Activated CD8-positive, alpha-beta memory T cell treated with anti-CD3 and anti-CD28 coated beads for 36 hours (primary cell): ENCODE measurements around the gene UNC45B. TPM values are rescaled to one million over a fixed set of nuclear protein-coding genes. Genes with fewer than 3 reads are reported as not detected.
"Not testable (repeated sequence)": the region's sequence is repeated elsewhere in the genome, so short reads cannot be mapped to it uniquely, and the experiment has no call there.

ENCODE experiments used
- CTCF ChIA-PET: fragments of 350-600 bp; sonication (Branson Sonifier 250); formaldehyde crosslinking; loops from one replicate; lab custom pipeline; 2021; ENCODE audit warnings: antibody characterized with exemption; lab: Charles Lee
- POLR2A ChIA-PET: fragments of 350-600 bp; sonication (Branson Sonifier 250); formaldehyde crosslinking; loops from one replicate; lab custom pipeline; 2021; ENCODE audit warnings: antibody characterized with exemption; lab: Charles Lee
- total RNA-seq, 2 experiments: library from RNA; stranded (reverse); gene quantifications; one replicate each; pipeline ENCODE4 v1.2.3, GENCODE V29; 2021

UNC45B gene
- total RNA-seq, 2 experiments from 2014 or later: not detected

- ChIA-PET CTCF (interaction anchor here (1.2 kb wide), 1 partner anchor 9 kb away, joined by 3 read pairs; the partner anchor contains the start of gene NLE1), POLR2A (no interaction called here)
Observed at GRCh38 chr17:35132816-35133550, 14.6 kb upstream of the UNC45B start.

- CTCF ChIA-PET: no interaction called here
- POLR2A ChIA-PET: no interaction called here
Observed at GRCh38 chr17:35135322-35135721, 12.3 kb upstream of the UNC45B start.

- POLR2A ChIA-PET: interaction anchor here (0.5 kb wide), 1 partner anchor 165 kb away, joined by 4 read pairs; no protein-coding TSS in a partner anchor
Observed at GRCh38 chr17:35138218-35138617, 9.4 kb upstream of the UNC45B start.

DNA sequence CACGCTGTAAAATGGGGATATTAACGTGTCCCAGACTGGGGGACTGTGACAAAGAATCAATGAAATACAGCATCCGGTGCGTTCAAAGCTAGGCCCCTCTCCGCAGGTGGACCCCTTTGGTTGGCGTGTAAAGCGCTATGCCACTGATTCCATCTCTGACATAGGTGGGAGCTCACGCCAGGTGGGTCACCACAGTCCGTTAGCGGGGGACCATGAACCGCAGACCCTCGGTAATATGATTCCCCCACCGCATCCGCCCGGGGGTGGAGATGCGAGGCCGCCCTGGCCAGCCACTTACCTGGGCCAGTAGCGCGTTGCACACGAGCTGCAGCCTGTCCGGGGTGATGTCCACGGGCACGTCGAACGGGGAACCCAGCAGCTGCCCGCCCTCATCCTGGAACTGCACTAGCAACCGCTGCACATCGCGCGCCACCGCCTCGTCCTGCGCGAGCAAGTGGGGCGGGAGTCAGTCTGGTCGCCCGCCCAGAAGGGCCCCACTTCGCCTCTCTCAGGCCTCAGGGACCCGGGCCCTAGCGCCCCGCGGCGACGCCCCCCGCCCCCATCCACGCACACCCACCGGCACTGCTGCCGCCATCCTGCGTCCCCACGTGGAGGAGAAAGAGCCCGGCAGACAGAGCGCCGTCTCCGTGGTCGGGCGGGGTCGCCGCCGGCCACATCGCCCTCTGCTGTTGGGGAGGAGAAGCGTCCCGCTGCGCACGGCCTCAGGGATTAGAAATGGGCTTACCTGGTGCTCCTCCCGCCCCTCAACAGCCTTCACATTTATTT, 5.7 kb upstream of the UNC45B start, which contains the start of gene NLE1:
NLE1 (minus strand) TSS at position 623 of the 786 bp plus-strand sequence; CDS start at position 595, 28 bp downstream.
- ChIA-PET POLR2A (interaction anchor here (0.6 to 1.9 kb wide), 3 partner anchors 71 to 346 kb away, joined by 3 to 6 read pairs (median 4); no protein-coding TSS in a partner anchor), CTCF (interaction anchor here (0.7 to 3.5 kb wide), 8 partner anchors 8 to 433 kb away, joined by 3 to 21 read pairs (median 3); partner anchors contain the start of gene RAD51D)

More at GRCh38 chr17:35138218-35138617, 9.4 kb upstream of the UNC45B start:
- CTCF ChIA-PET: no interaction called here

DNA sequence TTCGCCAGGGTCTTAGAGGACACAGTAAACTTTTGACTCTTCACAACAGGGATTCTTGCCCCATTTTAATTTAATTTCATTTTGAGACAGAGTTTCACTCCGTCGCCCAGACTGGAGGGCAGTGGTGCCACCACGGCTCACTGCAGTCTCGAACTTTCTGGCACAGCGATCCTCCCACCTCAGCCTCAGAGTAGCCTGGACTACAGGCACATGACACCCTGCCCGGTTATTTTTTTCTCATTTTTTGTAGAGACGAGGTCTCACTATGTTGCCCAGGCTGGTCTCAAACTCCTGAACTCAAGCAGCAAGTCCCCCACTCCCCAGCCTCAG, 5.2 kb upstream of the UNC45B start:
- CTCF ChIA-PET: interaction anchor here (0.8 to 3.5 kb wide), 3 partner anchors 9 to 79 kb away, joined by 3 to 21 read pairs (median 3); partner anchors contain the start of genes RAD51D and RFFL
- POLR2A ChIA-PET: interaction anchor here (0.6 kb wide), 1 partner anchor 70 kb away, joined by 3 read pairs; no protein-coding TSS in a partner anchor

GRCh38 chr17:35144840-35145239, 2.8 kb upstream of the UNC45B start:
- ChIA-PET CTCF (no interaction called here), POLR2A (interaction anchor here (0.6 kb wide), 1 partner anchor 165 kb away, joined by 3 read pairs; the partner anchor contains the start of gene LIG3)

DNA sequence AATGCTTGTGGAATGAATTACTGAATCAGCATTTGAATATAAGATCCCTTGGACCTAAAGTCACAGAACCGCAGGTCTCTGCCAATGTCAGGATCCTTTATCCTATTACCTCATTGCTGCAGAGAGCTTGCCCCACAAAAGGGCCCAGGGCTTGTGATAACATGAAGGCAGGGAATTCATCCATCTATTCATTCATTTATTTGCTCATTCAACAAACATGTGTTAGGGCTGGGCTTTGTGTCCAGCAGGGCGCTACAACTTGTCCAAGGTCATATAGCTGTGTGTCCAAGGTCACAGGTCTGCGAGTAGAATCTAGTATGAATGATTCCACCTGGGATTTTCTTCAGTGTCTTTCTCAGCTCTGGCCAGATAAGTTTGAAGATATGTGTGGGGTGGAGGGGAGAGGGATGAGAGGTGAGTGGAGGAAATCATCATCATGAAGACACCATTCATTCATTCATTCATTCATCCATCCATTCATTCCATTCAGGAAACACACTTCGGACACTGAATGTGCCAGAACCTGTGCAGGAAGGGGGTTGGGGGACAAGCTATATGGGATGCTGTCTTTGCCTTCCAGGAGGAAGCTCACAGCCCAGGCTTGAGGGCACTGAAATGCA, 1.3 kb upstream of the UNC45B start:
- CTCF ChIA-PET: interaction anchor here (1.2 kb wide), 1 partner anchor 391 kb away, joined by 3 read pairs; the partner anchor contains the start of gene SLFN12L
- POLR2A ChIA-PET: no interaction called here

DNA sequence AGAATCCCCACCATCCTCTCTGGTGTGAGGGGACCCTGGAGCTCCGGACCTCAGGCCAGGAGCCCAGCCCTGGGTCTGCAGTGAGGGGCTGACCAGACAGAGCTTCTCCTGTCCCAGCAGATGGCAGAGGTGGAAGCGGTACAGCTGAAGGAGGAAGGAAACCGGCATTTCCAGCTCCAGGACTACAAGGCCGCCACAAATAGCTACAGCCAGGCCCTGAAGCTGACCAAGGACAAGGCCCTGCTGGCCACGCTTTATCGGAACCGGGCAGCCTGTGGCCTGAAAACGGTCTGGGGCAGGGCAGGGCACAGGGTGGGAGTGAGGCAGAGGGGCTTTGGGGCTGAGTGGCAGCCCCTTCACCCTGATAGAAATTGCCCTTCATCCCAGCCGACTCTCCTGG, 527 bp downstream of the UNC45B start:
- CTCF ChIA-PET: no interaction called here
- POLR2A ChIA-PET: no interaction called here

DNA sequence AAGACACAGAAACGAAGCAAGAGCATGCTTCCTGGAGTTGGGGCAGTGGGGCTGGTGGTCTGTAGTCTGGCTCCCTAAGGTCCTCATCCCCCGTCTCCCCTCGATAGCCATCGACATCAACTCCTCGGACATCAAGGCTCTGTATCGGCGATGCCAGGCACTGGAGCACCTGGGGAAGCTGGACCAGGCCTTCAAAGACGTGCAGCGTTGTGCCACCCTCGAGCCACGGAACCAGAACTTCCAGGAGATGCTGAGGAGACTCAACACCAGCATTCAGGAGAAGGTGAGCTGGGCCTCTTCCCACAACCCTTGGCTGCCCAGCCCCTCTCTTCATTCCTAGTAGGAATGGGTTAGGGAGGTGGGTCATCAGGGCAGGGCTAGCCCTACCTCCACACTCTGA, 2.3 kb downstream of the UNC45B start:
- CTCF ChIA-PET: no interaction called here

DNA sequence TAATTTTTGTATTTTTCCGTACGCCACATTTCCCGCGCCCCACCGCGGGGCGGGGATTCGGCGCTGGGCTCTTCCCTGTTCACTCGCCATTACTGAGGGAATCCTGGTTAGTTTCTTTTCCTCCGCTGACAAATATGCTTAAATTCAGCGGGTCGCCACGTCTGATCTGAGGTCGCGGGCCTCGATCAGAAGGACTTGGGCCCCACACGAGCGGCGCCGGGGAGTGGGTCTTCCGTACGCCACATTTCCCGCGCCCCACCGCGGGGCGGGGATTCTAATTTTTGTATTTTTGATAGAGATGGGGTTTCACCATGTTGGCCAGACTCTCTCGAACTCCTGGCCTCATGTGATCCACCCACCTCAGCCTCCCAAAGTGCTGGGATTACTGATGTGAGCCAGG, 3.5 kb downstream of the UNC45B start:
- CTCF ChIA-PET, POLR2A ChIA-PET: not testable (repeated sequence)

More for the DNA sequence above, 2.3 kb downstream of the UNC45B start:
- POLR2A ChIA-PET: no interaction called here

DNA sequence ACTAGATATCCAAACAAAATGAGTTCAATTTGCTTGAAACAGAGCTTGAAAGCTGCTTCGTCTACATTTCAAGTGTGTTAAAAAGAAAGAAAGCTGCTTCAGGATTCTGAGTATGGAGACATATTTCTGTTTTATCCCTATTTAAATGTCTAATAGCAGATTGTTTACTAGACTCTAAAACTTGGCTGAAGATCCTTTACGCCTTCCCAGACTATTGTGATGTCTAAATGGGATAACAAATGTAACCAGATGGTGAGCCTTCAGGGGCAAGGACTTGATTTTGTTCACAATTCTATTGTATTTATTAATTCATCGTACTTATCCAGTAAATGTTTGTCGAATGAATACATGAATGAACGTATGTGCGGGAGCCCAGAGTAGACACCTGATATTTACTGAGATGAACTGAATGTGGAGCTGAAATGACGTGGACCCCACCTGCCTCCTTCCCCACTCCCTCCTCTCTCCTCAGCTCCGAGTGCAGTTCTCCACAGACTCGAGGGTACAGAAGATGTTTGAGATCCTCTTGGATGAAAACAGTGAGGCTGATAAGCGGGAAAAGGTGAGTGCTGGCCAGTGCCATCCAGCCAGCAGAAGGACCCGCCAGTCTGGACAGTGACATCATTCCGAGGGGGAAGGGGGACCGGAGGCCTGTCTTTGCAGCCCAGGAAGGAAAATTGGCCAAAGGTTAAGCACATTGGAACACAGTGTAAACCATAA, 5.0 kb downstream of the UNC45B start:
- ChIA-PET CTCF (interaction anchor here (0.7 kb wide), 1 partner anchor 9 kb away, joined by 4 read pairs; no protein-coding TSS in a partner anchor), POLR2A (no interaction called here)

GRCh38 chr17:35154196-35155165, 6.9 kb downstream of the UNC45B start:
- CTCF ChIA-PET: no interaction called here
- POLR2A ChIA-PET: no interaction called here

- POLR2A ChIA-PET: no interaction called here
- CTCF ChIA-PET: no interaction called here
Observed at GRCh38 chr17:35155246-35155645, 7.6 kb downstream of the UNC45B start.

DNA sequence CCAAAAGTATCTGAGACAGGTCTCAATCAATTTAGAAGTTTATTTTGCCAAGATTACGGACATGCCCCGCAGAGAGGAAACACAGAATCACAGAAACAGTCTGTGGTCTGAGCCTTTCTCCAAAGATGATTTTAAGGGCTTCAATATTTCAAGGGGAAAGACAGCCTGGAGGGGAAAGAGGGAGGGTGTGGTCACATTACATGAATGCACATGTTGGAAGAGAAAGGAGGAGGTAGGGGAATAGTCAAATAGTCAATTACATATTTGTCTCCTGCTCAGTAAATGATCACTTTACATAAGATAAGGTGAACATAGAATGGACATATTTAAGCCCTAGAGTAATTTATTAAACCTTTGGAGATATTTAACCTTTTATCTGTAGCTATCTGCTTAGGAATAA, 12.3 kb downstream of the UNC45B start:
- POLR2A ChIA-PET: no interaction called here

GRCh38 chr17:35160354-35161201, 13.0 kb downstream of the UNC45B start:
- CTCF ChIA-PET: no interaction called here
- POLR2A ChIA-PET: no interaction called here

More for the DNA sequence above, 12.3 kb downstream of the UNC45B start:
- CTCF ChIA-PET: no interaction called here

GRCh38 chr17:35161281-35161761, 13.7 kb downstream of the UNC45B start:
- ChIA-PET CTCF (no interaction called here), POLR2A (no interaction called here)

DNA sequence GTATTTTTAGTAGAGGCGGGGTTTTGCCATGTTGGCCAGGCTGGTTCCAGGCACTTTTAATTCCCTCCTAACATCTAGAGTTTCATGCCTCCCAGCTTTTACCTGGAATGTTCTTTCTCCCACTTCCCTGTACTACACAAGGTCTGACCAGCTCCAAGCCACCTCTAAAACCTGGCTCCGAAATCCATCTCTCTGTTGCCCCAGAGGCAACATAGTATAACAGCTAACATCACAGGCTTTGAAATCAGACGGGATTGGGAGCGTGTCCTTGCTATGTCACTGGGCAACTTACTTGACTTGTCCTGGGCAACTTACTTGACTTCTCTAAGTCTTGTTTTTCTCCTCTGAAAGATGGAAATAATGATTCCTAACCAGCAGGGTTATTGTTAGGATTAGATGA, 15.1 kb downstream of the UNC45B start:
- ChIA-PET CTCF (interaction anchor here (0.9 kb wide), 1 partner anchor 10 kb away, joined by 3 read pairs; no protein-coding TSS in a partner anchor), POLR2A (no interaction called here)
